HG02973 (cell line): ENCODE results near the gene PCDHGB1.
"Not testable (repeated sequence)": the region's sequence is repeated elsewhere in the genome, so short reads cannot be mapped to it uniquely, and the experiment has no call there.

Experiments
- ATAC-seq: cut with Tn5 transposase; IDR thresholded peaks from one replicate; pipeline ENCODE4 v1.9.1; 2021; ENCODE audit warnings: moderate library complexity; ENCODE audit not compliant: unreplicated experiment

Gene PCDHGB1

GRCh38 chr5:141382469-141383294 lies 32.8 kb downstream of the PCDHGB1 start, which contains the start of gene PCDHGA7:
PCDHGA7 (plus strand) TSS chr5:141382742; CDS start chr5:141382900, 158 bp downstream.
- peak; percentile 69 for ATAC-seq

DNA sequence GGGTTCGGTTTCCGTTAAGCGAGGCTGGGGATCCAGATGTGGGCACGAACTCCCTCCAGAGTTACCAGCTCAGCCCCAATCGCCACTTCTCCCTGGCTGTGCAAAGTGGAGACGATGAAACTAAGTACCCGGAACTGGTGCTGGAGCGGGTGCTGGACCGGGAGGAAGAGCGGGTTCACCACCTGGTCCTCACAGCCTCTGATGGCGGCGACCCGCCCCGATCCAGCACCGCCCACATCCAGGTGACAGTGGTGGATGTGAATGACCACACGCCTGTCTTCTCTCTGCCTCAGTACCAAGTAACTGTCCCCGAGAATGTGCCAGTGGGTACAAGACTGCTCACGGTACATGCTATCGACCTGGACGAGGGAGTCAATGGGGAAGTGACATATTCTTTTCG lies 33.4 kb downstream of the PCDHGB1 start:
- no peak for ATAC-seq

DNA sequence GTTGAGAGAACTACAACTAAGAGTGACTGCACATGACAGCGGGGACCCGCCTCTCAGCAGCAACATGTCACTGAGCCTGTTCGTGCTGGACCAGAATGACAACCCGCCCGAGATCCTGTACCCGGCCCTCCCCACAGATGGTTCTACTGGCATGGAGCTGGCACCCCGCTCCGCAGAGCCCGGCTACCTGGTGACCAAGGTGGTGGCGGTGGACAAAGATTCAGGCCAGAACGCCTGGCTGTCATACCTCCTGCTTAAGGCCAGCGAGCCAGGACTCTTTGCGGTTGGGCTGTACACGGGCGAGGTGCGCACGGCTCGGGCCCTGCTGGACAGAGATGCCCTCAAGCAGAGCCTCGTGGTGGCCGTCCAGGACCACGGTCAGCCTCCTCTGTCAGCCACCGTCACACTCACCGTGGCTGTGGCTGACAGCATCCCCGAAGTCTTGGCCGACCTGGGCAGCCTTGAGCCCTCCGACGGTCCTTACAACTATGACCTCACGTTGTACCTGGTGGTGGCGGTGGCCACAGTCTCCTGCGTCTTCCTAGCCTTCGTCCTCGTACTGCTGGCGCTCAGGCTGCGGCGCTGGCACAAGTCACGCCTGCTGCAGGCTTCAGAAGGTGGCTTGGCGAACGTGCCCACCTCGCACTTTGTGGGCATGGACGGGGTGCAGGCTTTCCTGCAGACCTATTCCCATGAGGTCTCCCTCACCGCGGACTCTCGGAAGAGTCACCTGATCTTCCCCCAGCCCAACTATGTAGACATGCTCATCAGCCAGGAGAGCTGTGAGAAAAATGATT lies 34.8 kb downstream of the PCDHGB1 start:
- ATAC-seq: no peak

GRCh38 chr5:141387557-141388311 lies 37.8 kb downstream of the PCDHGB1 start, which contains the start of gene PCDHGB4:
PCDHGB4 (plus strand) TSS chr5:141387698; CDS start chr5:141387885, 187 bp downstream.
- peak; percentile 89 for ATAC-seq

DNA sequence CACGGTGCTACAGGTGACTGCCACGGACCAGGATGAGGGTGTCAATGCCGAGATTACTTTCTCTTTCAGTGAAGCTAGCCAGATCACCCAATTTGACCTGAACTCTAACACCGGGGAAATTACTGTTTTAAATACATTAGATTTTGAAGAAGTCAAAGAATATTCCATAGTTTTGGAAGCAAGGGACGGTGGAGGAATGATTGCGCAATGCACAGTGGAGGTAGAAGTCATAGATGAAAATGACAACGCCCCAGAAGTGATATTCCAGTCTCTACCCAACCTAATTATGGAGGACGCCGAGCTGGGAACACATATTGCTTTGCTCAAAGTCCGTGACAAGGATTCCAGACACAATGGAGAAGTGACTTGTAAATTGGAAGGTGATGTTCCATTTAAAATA lies 38.8 kb downstream of the PCDHGB1 start:
- no peak for ATAC-seq

DNA sequence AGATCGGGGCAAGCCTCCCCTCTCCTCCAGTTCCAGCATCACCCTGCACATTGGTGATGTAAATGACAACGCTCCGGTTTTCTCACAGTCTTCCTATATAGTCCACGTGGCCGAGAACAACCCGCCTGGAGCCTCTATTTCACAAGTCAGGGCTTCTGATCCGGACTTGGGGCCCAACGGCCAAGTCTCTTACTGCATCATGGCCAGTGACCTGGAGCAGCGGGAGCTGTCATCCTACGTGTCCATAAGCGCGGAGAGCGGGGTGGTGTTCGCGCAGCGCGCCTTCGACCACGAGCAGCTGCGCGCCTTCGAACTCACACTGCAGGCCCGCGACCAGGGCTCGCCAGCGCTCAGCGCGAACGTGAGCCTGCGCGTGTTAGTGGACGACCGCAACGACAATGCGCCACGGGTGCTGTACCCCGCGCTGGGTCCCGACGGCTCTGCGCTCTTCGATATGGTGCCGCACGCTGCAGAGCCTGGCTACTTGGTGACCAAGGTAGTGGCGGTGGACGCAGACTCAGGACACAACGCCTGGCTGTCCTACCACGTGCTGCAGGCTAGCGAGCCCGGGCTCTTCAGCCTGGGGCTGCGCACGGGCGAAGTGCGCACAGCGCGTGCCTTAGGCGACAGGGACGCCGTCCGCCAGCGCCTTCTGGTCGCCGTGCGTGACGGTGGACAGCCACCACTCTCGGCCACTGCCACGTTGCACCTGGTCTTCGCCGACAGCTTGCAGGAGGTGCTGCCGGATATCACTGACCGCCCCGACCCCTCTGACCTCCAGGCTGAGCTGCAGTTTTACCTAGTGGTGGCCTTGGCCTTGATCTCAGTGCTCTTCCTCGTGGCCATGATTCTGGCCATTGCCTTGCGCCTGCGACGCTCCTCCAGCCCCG lies 39.5 kb downstream of the PCDHGB1 start:
- no peak for ATAC-seq

GRCh38 chr5:141392429-141393198 lies 42.7 kb downstream of the PCDHGB1 start, which contains the start of gene PCDHGA8:
PCDHGA8 (plus strand) TSS chr5:141392633; CDS start chr5:141392814, 181 bp downstream.
- no peak for ATAC-seq

- ATAC-seq: no peak
These were observed 43.4 kb downstream of the PCDHGB1 start for GRCh38 chr5:141393267-141393666.

GRCh38 chr5:141394401-141395187 lies 44.7 kb downstream of the PCDHGB1 start:
- ATAC-seq: not testable (repeated sequence)

GRCh38 chr5:141397756-141398551 lies 48.1 kb downstream of the PCDHGB1 start, which contains the start of gene PCDHGB5:
PCDHGB5 (plus strand) TSS chr5:141397947; CDS start chr5:141398128, 181 bp downstream.
- ATAC-seq: peak; percentile 99

GRCh38 chr5:141398608-141399007 lies 48.7 kb downstream of the PCDHGB1 start:
- no peak for ATAC-seq

DNA sequence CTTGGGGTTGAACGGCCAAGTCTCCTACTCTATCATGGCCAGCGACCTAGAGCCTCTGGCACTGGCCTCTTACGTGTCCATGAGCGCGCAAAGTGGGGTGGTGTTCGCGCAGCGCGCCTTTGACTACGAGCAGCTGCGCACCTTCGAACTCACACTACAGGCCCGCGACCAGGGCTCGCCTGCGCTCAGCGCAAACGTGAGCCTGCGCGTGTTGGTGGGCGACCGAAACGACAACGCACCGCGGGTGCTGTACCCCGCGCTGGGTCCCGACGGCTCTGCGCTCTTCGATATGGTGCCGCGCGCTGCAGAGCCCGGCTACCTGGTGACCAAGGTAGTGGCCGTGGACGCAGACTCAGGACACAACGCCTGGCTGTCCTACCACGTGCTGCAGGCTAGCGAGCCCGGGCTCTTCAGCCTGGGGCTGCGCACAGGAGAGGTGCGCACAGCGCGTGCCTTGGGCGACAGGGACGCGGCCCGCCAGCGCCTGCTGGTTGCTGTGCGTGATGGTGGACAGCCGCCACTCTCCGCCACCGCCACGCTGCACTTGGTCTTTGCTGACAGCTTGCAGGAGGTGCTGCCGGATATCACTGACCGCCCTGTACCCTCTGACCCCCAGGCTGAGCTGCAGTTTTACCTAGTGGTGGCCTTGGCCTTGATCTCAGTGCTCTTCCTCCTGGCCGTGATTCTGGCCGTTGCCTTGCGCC lies 49.8 kb downstream of the PCDHGB1 start:
- ATAC-seq: no peak
